RCC 7860 (cell line): ENCODE data around the gene GLYATL2.

Experiments used
- DNase-seq: peaks from one replicate; pipeline ENCODE4 v3.0.0-alpha.2; 2015; ENCODE audit warnings: low spot score
- FAIRE-seq: peaks from 2 replicates; lab custom pipeline; 2012; peaks lifted over from hg19 to GRCh38; lab: Jason Lieb, UNC

Gene GLYATL2

GRCh38 chr11:58801974-58802545 lies 42.4 kb downstream of the GLYATL2 start:
- FAIRE-seq (no peak), DNase-seq (no peak)

GRCh38 chr11:58801302-58801701 lies 43.2 kb downstream of the GLYATL2 start:
- DNase-seq (no peak), FAIRE-seq (no peak)

- FAIRE-seq (no peak), DNase-seq (no peak)
Observed at GRCh38 chr11:58796333-58796732, 48.2 kb downstream of the GLYATL2 start.

GRCh38 chr11:58788355-58789023 lies 56.0 kb downstream of the GLYATL2 start:
- DNase-seq (peak; percentile 32), FAIRE-seq (no peak)

- DNase-seq (peak; percentile 7), FAIRE-seq (no peak)
Observed at GRCh38 chr11:58787903-58788302, 56.6 kb downstream of the GLYATL2 start.

- DNase-seq (no peak), FAIRE-seq (no peak)
Observed at GRCh38 chr11:58786693-58787092, 57.8 kb downstream of the GLYATL2 start.

- FAIRE-seq, result no peak
- DNase-seq, result no peak
Observed at GRCh38 chr11:58784995-58785394, 59.5 kb downstream of the GLYATL2 start.
